ENCODE data around the gene CENATAC.
"Not testable (repeated sequence)": the region's sequence is repeated elsewhere in the genome, so short reads cannot be mapped to it uniquely, and the experiment has no call there.

- TF ChIP-seq, protein P1, sequence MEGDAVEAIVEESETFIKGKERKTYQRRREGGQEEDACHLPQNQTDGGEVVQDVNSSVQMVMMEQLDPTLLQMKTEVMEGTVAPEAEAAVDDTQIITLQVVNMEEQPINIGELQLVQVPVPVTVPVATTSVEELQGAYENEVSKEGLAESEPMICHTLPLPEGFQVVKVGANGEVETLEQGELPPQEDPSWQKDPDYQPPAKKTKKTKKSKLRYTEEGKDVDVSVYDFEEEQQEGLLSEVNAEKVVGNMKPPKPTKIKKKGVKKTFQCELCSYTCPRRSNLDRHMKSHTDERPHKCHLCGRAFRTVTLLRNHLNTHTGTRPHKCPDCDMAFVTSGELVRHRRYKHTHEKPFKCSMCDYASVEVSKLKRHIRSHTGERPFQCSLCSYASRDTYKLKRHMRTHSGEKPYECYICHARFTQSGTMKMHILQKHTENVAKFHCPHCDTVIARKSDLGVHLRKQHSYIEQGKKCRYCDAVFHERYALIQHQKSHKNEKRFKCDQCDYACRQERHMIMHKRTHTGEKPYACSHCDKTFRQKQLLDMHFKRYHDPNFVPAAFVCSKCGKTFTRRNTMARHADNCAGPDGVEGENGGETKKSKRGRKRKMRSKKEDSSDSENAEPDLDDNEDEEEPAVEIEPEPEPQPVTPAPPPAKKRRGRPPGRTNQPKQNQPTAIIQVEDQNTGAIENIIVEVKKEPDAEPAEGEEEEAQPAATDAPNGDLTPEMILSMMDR (IDR thresholded peaks at IDR 0.05; ENCODE audit: low read depth, low read length) = not testable (repeated sequence)
- TF ChIP-seq EZH2phosphoT487 (IDR thresholded peaks at IDR 0.05; ENCODE audit: low read depth) = not testable (repeated sequence)
These were observed 6.4 kb upstream of the CENATAC start for GRCh38 chr11:118991486-118992038.

All from OCI-LY3 (cell line).